Activated gamma-delta T cell (primary cell): ENCODE measurements around the gene CARHSP1.
"Not testable (repeated sequence)": the region's sequence is repeated elsewhere in the genome, so short reads cannot be mapped to it uniquely, and the experiment has no call there.

ENCODE experiments used
- DNase-seq: peaks from one replicate; lab custom pipeline; 2025; lab: John Stamatoyannopoulos, UW

Gene CARHSP1

GRCh38 chr16:8872071-8872470 lies 3.3 kb upstream of the CARHSP1 start:
- no peak for DNase-seq

DNA sequence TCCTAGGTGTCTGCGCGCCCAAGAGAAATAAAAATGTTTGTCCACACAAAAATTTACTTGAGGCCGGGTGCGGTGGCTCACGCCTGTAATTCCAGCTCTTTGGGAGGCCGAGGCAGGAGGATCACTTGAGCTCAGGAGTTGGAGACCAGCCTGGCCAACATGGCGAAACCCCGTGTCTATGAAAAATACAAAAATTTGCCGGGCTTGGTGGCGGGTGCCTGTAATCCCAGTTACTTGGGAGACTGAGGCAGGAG lies 1.1 kb upstream of the CARHSP1 start:
- DNase-seq: not testable (repeated sequence)

DNA sequence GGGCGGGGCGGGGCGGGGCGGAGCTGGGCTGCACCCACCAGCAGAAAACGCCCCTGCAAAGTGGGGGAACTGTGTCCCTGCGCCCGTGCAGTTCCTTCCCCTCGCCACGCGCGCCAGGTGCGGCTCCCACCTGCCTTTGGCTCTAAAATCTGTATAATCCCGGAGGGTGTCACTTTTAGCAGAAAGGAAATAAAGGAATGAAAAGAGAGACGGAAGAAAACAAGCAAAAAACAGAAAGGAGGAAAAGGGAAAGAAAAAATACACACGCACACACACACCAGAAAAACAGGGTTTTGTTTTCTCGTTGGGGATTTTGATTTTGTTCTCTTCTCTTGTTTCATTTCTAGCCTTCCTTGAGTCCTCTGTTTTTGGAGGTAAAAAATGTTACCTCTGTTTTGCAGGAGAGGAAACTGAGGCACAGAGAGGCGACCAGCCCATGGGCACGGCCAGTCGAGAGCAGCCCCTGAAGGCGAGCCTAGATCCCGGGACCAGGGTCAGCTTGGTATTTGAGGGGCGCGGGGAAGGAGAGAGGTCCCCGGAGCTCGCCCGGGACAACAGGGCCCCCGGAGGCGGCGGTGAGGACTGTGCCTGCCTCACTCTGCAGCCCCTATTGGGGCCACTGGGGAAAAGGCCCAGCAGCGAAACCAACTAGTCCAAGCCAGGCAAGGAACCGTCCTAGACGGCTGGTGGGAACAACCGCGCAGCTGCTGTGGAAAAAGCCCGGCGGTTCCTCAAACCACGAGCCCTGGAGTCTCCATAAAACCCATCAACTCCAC lies 594 bp upstream of the CARHSP1 start:
- no peak for DNase-seq

GRCh38 chr16:8867932-8868415 lies 832 bp downstream of the CARHSP1 start:
- no peak for DNase-seq

- DNase-seq: no peak
Measured at GRCh38 chr16:8867216-8867931, 1.4 kb downstream of the CARHSP1 start.

DNA sequence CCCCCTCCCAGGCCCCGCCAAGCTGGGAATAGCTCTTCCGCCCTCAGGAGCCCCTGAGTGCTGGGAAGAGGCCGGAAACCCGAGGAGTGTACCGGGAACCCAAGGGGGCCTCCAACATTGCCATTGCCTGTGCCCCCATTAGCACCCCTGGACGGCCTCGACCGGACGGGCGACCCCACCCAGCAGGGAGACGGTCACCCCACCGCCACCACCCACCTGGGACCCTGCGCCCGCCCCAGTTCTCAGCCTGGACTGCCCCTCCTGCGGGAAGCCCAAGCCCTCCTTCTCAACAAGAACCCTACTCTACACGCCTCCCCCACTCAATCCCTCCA lies 2.0 kb downstream of the CARHSP1 start:
- no peak for DNase-seq

GRCh38 chr16:8866118-8866883 lies 2.5 kb downstream of the CARHSP1 start:
- no peak for DNase-seq

- DNase-seq: no peak
Measured at GRCh38 chr16:8865145-8865882, 3.5 kb downstream of the CARHSP1 start.

DNA sequence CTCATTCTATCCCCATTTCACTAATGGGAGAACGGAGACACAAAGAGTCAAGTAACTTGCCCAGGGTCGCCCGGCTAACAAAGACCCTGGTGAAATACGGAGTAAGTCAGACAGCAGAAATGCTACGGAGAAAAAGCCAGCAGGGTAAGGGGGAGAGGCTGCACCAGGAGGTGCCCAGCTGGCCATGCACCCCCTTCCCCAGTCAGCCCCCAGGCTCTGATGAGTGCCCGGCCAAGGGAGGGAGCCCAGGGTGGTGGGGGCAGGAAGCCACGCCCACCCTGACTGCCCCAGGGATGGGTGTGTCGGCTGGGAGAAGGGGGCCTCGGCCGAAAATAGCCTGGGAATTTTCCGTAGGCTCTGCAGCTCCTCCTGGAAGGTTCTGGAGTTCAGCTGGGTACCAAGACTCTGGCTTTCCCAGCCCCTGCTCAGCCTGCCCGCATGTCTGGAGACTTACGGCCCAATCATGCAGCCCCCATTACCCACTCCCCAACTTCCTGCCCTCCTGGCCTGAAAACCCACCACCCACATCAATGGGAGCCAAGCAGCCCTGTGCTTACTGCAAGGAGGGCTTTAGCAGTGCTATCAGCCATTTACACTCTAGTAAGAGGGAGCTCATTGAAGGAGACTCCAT lies 4.2 kb downstream of the CARHSP1 start:
- no peak for DNase-seq

- no peak for DNase-seq
Measured at GRCh38 chr16:8863594-8864424, 5.0 kb downstream of the CARHSP1 start.

DNA sequence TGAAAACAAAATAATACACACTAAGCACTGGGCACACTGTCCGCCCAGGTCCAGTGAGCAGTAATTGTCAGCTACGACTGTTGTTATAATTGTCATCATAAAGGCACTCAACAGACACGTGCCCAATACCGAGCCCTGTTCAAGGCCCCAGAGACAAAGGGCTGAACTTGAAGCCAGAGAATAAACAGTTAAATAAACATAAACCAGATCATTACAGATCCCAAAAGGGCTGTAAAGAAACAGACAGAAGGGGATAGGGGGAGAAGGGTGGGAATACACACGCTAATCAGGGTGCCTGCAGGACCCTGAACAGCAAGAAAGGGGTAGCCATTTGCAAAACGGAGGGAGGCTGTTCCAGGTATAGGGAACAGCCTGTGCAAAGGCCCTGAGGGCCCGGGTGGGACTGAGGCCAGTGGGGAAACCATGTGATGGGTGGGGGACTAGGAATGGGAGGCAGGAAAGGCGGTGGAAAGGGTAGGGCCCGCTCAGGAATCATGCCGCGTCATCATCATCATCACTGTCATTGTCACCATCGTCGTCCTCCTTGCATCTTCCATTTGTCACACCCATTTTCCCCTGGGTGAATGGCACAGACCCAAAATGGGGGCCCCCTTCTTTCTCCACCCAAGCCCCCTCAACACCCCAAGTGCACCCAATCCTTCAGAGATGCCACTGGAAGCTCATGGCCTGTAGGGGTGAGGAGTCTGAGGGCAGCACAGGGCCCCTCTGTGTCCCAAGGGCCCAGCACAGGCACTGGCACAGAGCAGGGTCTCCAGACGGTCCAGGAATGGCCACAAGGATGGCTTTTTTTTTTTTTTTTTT lies 6.3 kb downstream of the CARHSP1 start:
- no peak for DNase-seq

DNA sequence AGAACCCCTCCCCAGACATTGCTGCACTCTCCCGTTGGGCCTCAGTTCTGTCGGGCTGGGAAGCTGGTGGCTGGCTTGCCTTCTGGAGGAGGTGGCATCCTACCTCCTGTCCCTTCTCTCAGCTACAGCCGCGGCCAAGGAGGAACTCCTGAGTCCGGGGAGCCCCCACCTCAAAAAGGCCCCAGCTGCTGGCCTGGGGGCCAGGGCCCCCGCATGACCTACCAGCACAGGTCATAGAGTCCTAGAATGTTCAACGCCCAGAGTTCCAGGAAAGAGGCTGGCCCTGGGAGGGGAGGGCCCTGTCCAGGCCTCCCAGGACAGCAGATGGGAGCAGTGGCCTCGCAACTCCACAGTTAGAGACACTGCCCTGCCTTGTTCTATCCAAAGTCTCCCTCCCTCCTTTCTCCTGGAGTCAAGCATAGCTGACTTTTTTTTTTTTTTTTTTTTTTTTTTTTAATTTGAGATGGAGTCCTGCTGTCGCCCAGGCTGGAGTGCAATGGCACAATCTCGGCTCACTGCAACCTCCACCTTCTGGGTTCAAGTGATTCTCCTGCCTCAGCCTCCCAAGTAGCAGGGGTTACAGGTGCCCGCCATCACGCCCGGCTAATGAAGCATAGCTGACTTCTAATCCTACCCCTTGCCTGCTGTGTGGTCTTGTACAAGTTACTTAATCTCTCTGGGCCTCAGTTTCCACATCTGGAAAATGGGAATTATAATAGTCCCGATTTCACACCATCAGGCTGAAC lies 7.1 kb downstream of the CARHSP1 start:
- no peak for DNase-seq

GRCh38 chr16:8859913-8860881 lies 8.6 kb downstream of the CARHSP1 start:
- no peak for DNase-seq

DNA sequence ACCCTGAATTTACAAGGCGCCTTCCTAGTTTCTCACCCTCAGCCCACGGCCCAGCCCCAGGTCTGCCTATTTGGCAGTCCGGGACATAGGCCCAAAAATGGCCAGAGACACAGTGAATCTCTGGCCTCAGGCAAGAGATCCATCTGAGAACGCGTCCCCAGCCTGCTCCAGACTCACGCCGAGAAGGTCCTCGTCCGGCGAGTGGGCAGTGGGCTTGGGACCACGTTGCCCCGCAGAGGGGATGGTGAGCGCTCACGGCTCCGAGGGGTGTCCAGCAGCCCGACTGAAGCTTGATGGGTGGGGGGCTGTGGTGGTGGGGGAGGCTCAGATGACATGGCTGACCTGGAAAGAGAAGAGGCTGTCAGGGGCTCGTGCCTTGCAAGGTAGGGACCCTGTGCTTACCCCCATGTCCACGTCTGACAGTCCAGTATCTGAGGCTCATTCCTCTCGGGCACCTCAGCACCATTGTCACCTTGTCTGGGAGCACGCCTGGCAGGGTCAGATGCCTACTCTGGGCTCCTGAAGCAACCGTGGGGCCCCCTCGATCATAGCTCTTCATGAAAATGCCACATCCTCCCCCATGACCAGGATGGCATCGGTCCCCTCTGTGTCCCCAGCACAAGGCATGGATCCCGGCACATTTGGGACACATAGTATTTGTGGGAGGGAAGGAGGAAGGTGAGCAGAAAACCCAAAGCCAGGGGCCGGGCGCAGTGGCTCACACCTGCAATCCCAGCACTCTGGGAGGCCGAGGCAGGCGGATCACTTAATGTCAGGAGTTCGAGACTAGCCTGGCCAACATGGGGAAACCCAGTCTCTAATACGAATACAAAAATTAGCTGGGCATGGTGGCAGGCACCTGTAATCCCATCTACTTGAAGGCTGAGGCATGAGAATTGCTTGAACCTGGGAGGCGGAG lies 9.6 kb downstream of the CARHSP1 start:
- DNase-seq: no peak

DNA sequence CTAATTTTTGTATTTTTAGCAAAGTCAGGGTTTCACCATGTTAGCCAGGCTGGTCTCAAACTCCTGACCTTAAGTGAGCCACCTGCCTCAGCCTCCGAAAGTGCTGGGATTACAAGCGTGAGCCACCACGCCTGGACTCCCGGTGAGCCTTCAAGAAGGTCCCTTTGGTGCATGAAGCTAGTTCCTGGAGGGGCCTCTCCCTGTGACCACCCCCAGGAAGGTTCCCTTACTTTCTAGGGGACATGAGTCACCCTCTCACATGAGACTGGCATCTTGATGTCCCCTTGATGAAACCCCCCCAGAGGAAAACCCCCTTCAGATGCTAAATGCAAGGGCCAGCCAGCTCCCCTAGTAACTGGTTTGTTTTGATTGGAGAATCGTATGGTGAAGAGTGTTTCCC lies 12.8 kb downstream of the CARHSP1 start:
- no peak for DNase-seq

DNA sequence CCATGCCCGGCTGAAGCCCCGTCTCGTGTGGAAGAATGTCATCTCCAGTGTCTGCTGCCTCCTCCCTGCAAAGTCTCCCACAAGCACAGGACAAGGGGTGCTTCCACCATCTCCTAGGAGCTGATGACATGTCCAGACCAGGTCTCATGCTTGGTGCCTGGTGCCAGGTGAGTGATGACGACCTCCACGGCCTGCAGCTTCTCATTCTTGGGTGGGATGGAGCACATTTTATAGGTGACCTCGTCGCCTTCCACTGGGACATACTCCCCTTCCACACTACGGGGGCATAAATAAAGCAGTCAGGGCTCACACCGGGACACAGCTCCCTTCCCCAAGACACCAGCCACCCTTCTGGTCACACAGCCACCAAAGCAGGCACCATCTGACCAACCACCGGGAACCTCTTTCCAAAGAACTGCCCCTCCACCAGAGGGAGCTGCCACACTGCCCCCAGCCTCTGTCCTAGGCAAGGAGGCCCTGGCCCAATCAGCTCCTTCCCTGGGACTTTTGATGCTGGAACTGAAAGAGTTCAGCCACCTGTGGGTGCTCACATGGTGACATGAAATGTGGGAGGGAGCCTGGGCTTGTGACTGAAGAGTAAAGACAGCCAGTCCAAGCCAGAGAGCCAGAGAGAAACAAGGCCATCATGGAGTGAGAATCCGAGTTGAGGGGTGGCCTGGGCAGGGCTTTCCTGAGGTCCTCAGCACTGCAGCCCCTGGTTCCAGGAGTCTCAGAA lies 13.6 kb downstream of the CARHSP1 start:
- DNase-seq: no peak
